H1 (cell line): ENCODE results near the gene HHAT. TPM values are rescaled to one million over a fixed set of nuclear protein-coding genes. Genes with fewer than 3 reads are reported as not detected.

Experiments used
- CBX5 ChIP-seq: fragments of 300-800, 300-1000 bp; sonication (generic); IDR thresholded peaks from 2 replicates; pipeline ENCODE4 v1.7.1; 2016; ENCODE audit warnings: antibody characterized with exemption, low read length, low read depth
- CEBPB ChIP-seq: IDR thresholded peaks from 2 replicates; pipeline ENCODE4 v1.6.1; 2012; ENCODE audit warnings: low read depth, low read length
- CHD7 ChIP-seq: fragments of 300-600 bp; sonication (generic); IDR thresholded peaks from 2 replicates; pipeline ENCODE4 v1.7.1; 2012; ENCODE audit warnings: low read length, moderate library complexity, mild to moderate bottlenecking, inconsistent platforms; ENCODE audit not compliant: insufficient replicate concordance
- EP300 ChIP-seq, 2 experiments: IDR thresholded peaks; 1 replicate in 1 of 2; 2 replicates in 1 of 2; pipeline ENCODE4 v1.6.1; 2011 to 2012; ENCODE audit warnings: low read depth in 2 of 2, low read length in 2 of 2, mild to moderate bottlenecking in 2 of 2, borderline replicate concordance in 1 of 2, inconsistent platforms in 1 of 2, moderate library complexity in 1 of 2
- EZH2 ChIP-seq: fragments of 200-600 bp; sonication (generic); IDR thresholded peaks from 2 replicates; pipeline ENCODE4 v1.7.1; 2012; ENCODE audit warnings: low read depth, mild to moderate bottlenecking, moderate library complexity, low read length, inconsistent platforms; ENCODE audit not compliant: severe bottlenecking
- GTF2F1 ChIP-seq: IDR thresholded peaks from 2 replicates; pipeline ENCODE4 v1.6.1; 2012; ENCODE audit warnings: low read depth, low read length, improper control_type of control experiment, borderline replicate concordance
- MAFK ChIP-seq: IDR thresholded peaks from 2 replicates; pipeline ENCODE4 v1.6.1; 2012; ENCODE audit warnings: low read depth, mild to moderate bottlenecking, improper control_type of control experiment, low read length
- POLR2AphosphoS5 ChIP-seq: IDR thresholded peaks from 2 replicates; pipeline ENCODE4 v1.6.1; 2011; ENCODE audit warnings: low read depth, low read length
- SIX5 ChIP-seq: IDR thresholded peaks from 2 replicates; pipeline ENCODE4 v1.6.1; 2011; ENCODE audit warnings: mild to moderate bottlenecking, low read depth, low read length
- TBP ChIP-seq: IDR thresholded peaks from 2 replicates; pipeline ENCODE4 v1.6.1; 2011; ENCODE audit warnings: low read depth, low read length, improper control_type of control experiment
- polyA plus RNA-seq, 7 experiments: library from polyadenylated mRNA; depleted of rRNA in 3 of 7; stranded (reverse) in 5 of 7; unstranded in 2 of 7; fragments of >200 nt in 5 of 7; fragments of 200-250 nt in 2 of 7; gene quantifications; 1 replicate in 5 of 7; 2 replicates in 1 of 7; 4 replicates in 1 of 7; pipeline versions ENCODE4 v1.2.1 to v1.2.3, GENCODE V29; 2011 to 2013; ENCODE audit warnings: missing spikeins in 2 of 7, mixed read lengths in 2 of 7
- total RNA-seq: library from RNA; stranded (reverse); fragmentation: NEBNext Ultra II Directional; extraction: Animal tissue kit (Norgen Biotek cat#: 25700); gene quantifications from 2 replicates; pipeline ENCODE4 v1.2.1, GENCODE V29; 2021

The HHAT gene
- total and polyA plus RNA-seq, 2 of the 8 experiments (the other 6 are each of a cell fraction or from before 2014, with no cell fraction given): 0.15 to 0.51 TPM

DNA sequence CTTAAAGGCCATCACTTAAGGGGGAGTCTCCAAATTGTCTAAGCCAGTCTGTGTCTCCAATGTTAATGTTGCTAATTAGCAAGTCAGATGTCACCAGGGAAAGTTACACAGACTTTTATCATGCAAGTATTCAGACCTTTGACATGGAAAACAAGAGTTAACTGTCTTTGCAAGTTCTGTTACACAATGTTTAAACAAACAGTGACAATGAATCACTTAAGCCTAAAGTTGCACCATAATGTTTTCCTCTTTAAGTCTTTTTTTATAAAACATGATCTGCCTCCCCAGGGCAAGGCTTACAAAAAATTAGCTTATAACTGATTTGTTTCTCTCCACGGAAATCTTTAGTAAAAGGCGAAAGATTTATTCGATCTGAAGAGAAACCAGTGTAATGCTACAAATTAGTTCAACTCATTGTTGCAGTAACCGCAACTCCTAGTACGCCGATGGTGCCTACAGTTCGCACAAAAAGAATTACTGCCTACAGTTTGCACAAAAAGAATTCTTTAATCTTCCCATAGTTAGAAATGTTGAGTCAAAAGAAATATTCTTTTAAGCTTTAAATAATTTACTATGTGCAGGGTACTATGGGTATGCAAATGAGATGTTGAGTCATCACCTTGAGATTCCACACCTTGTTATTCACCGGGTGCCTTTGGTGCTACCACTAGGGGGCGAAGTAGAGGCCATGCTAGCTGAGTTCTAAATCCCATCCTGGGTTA, 45.3 kb downstream of the HHAT start (continued):
- peak; percentile 99 for TF ChIP-seq GTF2F1
- TF ChIP-seq TBP: peak; percentile 99
- TF ChIP-seq CBX5: no peak
- peak; percentile 98 for TF ChIP-seq POLR2AphosphoS5
- no peak for TF ChIP-seq EZH2
- TF ChIP-seq SIX5: no peak
- peak; percentile 98 for TF ChIP-seq CEBPB
- peak; percentile 41; the same call in 1 of the 2 replicates for TF ChIP-seq MAFK
- TF ChIP-seq EP300 (IDR thresholded peaks at IDR 0.05; ENCODE audit: borderline replicate concordance in 1 of 2, low read depth in 2 of 2, low read length in 2 of 2): peak in 1 of 2 experiments; percentile 87; a peak in 1 of 3 replicates
- TF ChIP-seq CHD7: peak; percentile 98
